ENCODE data around the gene NUTF2. TPM values are rescaled to one million over a fixed set of nuclear protein-coding genes. Genes with fewer than 3 reads are reported as not detected.

Gene NUTF2
- total RNA-seq (10 to 100 TPM; 35.9 to 98.1 (median 67.8) TPM), polyA plus RNA-seq (100 to 1,000 TPM in 1 of 2 donors, 10 to 100 TPM in 1; 67.6 to 105 TPM)
- long read RNA-seq, donor 1, transcript NUTF2-206 (5 exons, 1,119 nt), result minor isoform, 5 of 52 reads
- long read RNA-seq, donor 1, transcript NUTF2-201 (5 exons, 2,321 nt), result major isoform, 38 of 52 reads
- long read RNA-seq, donor 1, partial matches to known transcripts, result 4 of 52 reads
- long read RNA-seq, donor 1, other reads (novel, unspliced or antisense), result 2 of 52 reads
- long read RNA-seq, donor 2, transcript NUTF2-208 (1 exons, 2,608 nt), result major isoform, 165 of 298 reads
- long read RNA-seq, donor 2, transcript NUTF2-204 (3 exons, 593 nt), result minor isoform, 5 of 298 reads
- long read RNA-seq, donor 2, transcript NUTF2-206 (5 exons, 1,119 nt), result minor isoform, 7 of 298 reads
- long read RNA-seq, donor 2, transcript NUTF2-201 (5 exons, 2,321 nt), result minor isoform, 111 of 298 reads
- long read RNA-seq, donor 2, partial matches to known transcripts, result 6 of 298 reads
- long read RNA-seq, donor 2, other reads (novel, unspliced or antisense), result 0 of 298 reads
- long read RNA-seq, donor 3, transcript NUTF2-201 (5 exons, 2,321 nt), result major isoform, 37 of 53 reads
- long read RNA-seq, donor 3, transcript NUTF2-206 (5 exons, 1,119 nt), result minor isoform, 11 of 53 reads
- long read RNA-seq, donor 3, partial matches to known transcripts, result 0 of 53 reads
- long read RNA-seq, donor 3, other reads (novel, unspliced or antisense), result 3 of 53 reads

- Histone ChIP-seq H3K27me3 (no peaks in the 10 kb centered on the region), H3K4me1 (ENCODE audit: insufficient read depth) (peaks cover 16% of the 10 kb centered on the region), H3K27ac (peak within 1 kb of the TSS; percentile 53 to 96), H3K4me3 (peak within 1 kb of the TSS; percentile 93), H3K9me3 (no peaks in the 10 kb centered on the region), H3K36me3 (no peaks in the 10 kb centered on the region)
- intact Hi-C loops (cut with DNase I), result no loop called here
- WGBS, 3 donors, result 0 to 1% (median 1%) methylated on average over 37 to 57 of the region's 57 CpGs
- peak; percentile 95 to 97 (median 96) for DNase-seq
- TF ChIP-seq CTCF (IDR thresholded peaks at IDR 0.05) (no peak), POLR2A (IDR thresholded peaks at IDR 0.05) (peak; percentile 56)
Measured at GRCh38 chr16:67846320-67847063, at the start of gene NUTF2. Gene NUTF2 (plus strand): TSS chr16:67846933. CDS start chr16:67865131, 18,198 bp downstream.

- Histone ChIP-seq H3K36me3 (no peaks in the 10 kb centered on the region), H3K4me1 (ENCODE audit: insufficient read depth) (peaks cover 3% of the 10 kb centered on the region), H3K27me3 (no peaks in the 10 kb centered on the region), H3K9me3 (no peaks in the 10 kb centered on the region), H3K27ac (no peak overlapping the region), H3K4me3 (no peak overlapping the region)
- WGBS, 3 donors, result 83 to 92% (median 91%) methylated on average over 6 to 7 of the region's 7 CpGs
- TF ChIP-seq EP300 (IDR thresholded peaks at IDR 0.05) (no peak), CTCF (IDR thresholded peaks at IDR 0.05) (no peak), POLR2A (IDR thresholded peaks at IDR 0.05) (no peak)
- intact Hi-C loops (cut with DNase I), result loop anchor here in 1 of 4 donors (10.0 kb wide), 1 partner anchor 126 kb away; no protein-coding TSS in a partner anchor
- no peak for DNase-seq
Measured at GRCh38 chr16:67800338-67800926, 46.3 kb upstream of the NUTF2 start.

- 67 to 100% (median 89%) methylated on average over 1 of the region's 1 CpG for WGBS, 3 donors
- no peaks in the 10 kb centered on the region for H3K27me3 ChIP-seq
- H3K36me3 ChIP-seq, result no peaks in the 10 kb centered on the region
- H3K4me3 ChIP-seq, result no peak overlapping the region
- intact Hi-C loops (cut with DNase I), result loop anchor here in 1 of 4 donors (10.0 kb wide), 1 partner anchor 126 kb away; no protein-coding TSS in a partner anchor
- TF ChIP-seq CTCF (IDR thresholded peaks at IDR 0.05), result no peak
- no peak overlapping the region for H3K27ac ChIP-seq
- no peak for DNase-seq
- H3K4me1 ChIP-seq (ENCODE audit: insufficient read depth), result peaks cover 6% of the 10 kb centered on the region
- H3K9me3 ChIP-seq, result no peaks in the 10 kb centered on the region
Measured at GRCh38 chr16:67801241-67801640, 45.5 kb upstream of the NUTF2 start.

GRCh38 chr16:67801883-67802282 lies 44.9 kb upstream of the NUTF2 start:
- intact Hi-C loops (cut with DNase I), result loop anchor here in 1 of 4 donors (10.0 kb wide), 1 partner anchor 127 kb away; no protein-coding TSS in a partner anchor
- Histone ChIP-seq H3K27ac (no peak overlapping the region), H3K4me1 (ENCODE audit: insufficient read depth) (peaks cover 6% of the 10 kb centered on the region), H3K4me3 (no peak overlapping the region), H3K27me3 (no peaks in the 10 kb centered on the region), H3K9me3 (no peaks in the 10 kb centered on the region), H3K36me3 (no peaks in the 10 kb centered on the region)
- DNase-seq, result no peak
- 96 to 100% (median 98%) methylated on average over 2 of the region's 2 CpGs for WGBS, 3 donors
- TF ChIP-seq POLR2A (IDR thresholded peaks at IDR 0.05), result no peak
- no peak for TF ChIP-seq CTCF (IDR thresholded peaks at IDR 0.05)
- TF ChIP-seq EP300 (IDR thresholded peaks at IDR 0.05), result no peak
